Heart left ventricle (tissue), 13 donors: Measurements from ENCODE around the gene SKOR1.

ENCODE experiments used
- POLR2A ChIP-seq, 2 donors: fragments of 450-650 bp; IDR thresholded peaks; one replicate each; pipeline ENCODE4 v1.6.1; 2017; ENCODE audit warnings: antibody characterized with exemption in 2 of 2, mild to moderate bottlenecking in 2 of 2, moderate library complexity in 2 of 2
- TF ChIP-seq, protein P1 (sequence below), 12 donors: fragments of 200-600 bp; sonication (generic) in 4 of 12; IDR thresholded peaks; one replicate each; pipeline versions ENCODE4 v1.5.0 to v1.8.0; 2018 to 2022; ENCODE audit warnings: antibody characterized with exemption in 12 of 12, mild to moderate bottlenecking in 5 of 12
- donor health status: ischemic (EF 13 %, LVEDD 7.1; RV severe dilation, severe dysfunction).
- donor health status: DM: no; HTN: yes; CAD: no.
- donor health status: DM: no; HTN: no; CAD: no.
- donor health status: ischemic (EF 25% LVEDD 6.9; RV normal size, moderate dysfunction).
- donor health status: ischemic (EF 25% LVEDD 5.7; RV mildly dilated, moderate dysfunction).
- donor health status: ischemic (EF 35%, LVEDD 5.7; RV mildly dilated, moderate dysfunction).
- donor health status: nonischemic (EF 11% LVEDD 7.7; RV severe dilation, severe dysfunction).
- donor health status: DM: yes; HTN: yes; CAD: no.
- donor health status: PGD.
- donor health status: ischemic (EF 29% LVEDD 5.4; RV normal size, mild dysfunction).
- donor health status: nonischemic (EF 23%, LVEDD 6.1; RV moderate dilation, normal function).

DNA sequence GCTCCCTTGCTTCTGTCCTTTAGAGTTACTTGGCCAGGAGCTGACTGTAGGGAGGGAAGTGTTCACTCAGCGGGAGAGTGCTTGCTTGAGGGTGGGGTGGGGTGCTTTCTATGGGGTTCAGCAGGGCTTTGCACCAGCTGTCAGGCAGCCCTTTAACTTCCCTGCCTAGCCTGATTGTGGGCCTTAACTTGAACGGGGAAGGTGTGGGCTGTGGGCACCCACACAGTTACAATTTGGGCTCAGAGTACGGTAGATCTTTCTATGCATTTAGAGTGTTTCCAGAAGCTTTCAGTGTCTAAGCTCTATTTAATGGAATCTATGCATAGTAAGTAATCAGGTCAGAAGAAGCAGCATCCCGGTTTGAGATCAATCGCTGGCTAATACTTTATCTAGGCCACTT, 48.2 kb upstream of the SKOR1 start:
- TF ChIP-seq, protein P1, sequence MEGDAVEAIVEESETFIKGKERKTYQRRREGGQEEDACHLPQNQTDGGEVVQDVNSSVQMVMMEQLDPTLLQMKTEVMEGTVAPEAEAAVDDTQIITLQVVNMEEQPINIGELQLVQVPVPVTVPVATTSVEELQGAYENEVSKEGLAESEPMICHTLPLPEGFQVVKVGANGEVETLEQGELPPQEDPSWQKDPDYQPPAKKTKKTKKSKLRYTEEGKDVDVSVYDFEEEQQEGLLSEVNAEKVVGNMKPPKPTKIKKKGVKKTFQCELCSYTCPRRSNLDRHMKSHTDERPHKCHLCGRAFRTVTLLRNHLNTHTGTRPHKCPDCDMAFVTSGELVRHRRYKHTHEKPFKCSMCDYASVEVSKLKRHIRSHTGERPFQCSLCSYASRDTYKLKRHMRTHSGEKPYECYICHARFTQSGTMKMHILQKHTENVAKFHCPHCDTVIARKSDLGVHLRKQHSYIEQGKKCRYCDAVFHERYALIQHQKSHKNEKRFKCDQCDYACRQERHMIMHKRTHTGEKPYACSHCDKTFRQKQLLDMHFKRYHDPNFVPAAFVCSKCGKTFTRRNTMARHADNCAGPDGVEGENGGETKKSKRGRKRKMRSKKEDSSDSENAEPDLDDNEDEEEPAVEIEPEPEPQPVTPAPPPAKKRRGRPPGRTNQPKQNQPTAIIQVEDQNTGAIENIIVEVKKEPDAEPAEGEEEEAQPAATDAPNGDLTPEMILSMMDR (IDR thresholded peaks at IDR 0.05) = no peak
- TF ChIP-seq POLR2A (IDR thresholded peaks at IDR 0.05) = no peak
